Measurements from ENCODE around the gene CARF. TPM values are rescaled to one million over a fixed set of nuclear protein-coding genes. Genes with fewer than 3 reads are reported as not detected.

Gene CARF, protein sequence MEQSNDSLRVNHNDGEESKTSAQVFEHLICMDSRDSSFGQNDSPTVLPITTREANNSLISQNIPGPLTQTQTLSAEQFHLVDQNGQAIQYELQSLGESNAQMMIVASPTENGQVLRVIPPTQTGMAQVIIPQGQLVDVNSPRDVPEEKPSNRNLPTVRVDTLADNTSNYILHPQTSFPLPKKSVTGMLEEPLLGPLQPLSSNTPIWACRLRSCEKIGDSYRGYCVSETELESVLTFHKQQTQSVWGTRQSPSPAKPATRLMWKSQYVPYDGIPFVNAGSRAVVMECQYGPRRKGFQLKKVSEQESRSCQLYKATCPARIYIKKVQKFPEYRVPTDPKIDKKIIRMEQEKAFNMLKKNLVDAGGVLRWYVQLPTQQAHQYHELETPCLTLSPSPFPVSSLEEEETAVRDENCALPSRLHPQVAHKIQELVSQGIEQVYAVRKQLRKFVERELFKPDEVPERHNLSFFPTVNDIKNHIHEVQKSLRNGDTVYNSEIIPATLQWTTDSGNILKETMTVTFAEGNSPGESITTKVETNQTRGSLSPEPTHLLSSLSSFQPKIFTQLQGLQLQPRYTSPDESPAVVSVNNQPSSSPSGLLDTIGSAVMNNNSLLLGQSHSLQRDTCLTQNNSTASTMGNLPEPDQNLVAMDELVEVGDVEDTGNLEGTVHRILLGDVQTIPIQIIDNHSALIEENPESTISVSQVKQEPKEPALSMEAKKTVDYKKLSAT
- 4.9 and 5.2 TPM in 2 replicates for total RNA-seq

DNA sequence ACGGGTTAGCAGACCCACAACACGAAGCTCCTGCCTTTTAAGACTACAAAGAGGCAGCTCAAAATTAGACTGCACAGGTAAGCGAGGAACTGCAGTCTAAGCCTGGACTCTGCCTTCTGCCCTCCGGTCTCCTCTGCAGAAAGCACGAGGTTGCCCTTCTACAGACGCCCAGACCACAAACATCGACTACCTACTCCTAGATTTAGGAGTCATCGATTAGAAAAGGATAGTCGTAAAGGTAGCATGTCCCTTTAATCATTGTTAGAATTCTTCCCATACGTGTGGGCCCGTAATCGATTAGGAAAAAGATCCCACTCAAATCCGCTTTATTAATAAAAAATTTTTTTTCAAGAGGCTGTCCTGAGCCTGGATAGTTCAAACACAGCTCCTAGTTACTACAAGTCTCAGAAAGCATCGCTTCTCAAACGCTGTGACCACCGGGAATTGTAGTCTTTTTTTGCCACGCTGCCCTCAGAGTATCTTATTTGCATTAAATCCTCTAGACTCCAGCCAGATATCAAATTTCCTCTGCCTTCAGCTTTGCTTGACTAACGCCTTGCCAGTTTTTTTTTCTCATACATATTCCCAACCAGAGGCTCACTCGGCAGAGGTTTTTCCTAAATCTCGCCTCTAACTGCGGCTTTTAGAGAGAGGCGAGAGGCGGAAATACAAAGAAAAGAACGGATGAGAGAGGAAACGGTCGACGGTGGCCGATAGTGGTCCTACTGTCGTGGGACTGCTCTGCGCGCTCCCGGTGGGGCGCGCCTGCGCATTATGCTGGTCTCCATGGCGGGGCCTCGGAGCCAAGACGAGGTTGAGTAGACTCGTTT, at the start of gene CARF, which contains the start of gene WDR12:
Gene CARF (plus strand): TSS at position 764 of the 830 bp plus-strand sequence. CDS start 29,628 bp downstream, outside the sequence.
Gene WDR12 (minus strand): TSS at position 162 of the 830 bp plus-strand sequence. CDS start 197 bp downstream, outside the sequence.

DNA sequence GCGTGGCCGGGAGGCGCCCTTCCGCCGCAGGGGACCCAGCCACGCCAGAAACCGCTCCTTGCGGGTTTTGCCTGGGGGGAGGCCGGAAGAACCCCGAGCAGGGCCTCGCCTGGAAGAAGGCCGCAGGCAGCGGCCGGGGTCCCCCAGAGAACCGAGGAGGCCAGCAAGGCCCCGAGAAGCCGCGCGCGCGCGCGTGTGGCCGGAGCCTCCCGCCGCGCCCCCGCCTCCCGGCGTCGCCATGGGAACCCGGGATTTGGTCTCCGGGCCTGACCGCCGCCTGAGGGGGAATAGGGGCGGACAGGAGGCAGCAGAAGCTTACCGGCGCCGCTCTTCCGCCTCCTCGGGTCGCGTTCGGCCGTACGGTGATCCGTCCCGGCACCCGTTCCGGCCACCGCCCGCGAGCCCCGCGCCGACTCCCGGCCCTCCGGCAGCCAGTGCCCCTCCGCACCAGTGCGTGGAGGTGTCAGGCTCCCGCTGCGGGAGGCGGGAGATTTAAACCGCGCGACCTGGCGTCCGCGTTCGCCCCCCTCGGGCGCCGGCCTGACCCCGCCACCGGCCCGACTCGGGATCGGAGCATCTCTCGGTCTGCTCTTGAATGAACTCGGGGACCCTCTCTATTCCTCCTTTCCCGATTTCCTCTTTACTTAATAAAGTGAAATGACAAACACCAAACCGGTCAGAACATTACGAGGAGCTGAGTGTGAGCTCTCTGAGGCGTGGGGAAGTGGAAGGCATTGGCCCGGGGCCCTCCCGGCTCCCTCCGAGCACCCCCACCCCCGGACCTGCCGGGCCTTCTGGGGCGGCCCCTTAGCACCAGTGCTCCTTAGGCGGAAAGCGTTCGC, 40.6 kb upstream of the CARF start, which contains the start of gene ICA1L:
Gene ICA1L (minus strand): TSS at position 467 of the 842 bp plus-strand sequence. CDS start 42,757 bp downstream, outside the sequence.

DNA sequence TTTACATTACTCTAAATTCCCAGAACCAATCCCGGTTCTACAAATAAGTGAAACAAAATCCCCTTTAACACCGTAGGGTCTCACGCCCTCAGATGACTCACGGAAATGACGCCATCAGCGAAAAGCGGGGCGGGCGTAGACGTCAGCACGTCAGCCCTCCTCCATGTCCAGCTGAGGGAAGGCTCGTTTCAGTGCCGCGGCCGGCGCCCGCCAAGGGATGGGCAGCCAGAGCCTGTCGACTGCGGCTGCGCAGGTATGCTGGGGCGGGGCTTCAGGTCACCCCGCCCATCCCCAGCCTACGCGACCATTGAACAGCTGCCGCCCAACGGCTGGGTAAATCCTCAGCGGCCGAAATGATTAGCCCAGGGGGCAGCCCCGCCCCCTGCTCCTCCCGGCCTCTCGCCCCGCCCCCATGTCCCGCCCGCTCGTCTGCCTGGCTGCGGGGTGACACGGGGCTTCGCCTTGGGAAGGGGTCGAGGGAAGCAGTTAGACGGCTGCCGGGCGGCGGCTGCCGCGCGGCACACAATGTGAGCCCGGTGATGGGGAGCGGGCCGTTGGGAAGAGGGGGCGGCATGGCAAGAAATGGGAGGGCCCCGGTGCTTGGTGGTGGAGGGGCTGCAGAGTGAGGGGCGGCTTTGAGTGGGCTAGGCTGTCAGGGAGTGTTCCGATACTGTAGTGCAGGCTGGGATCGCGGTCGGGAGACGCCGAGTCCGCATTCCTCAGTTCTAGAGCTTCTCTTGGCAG, 102.6 kb downstream of the CARF start, which contains the start of gene NBEAL1:
Gene NBEAL1 (plus strand): TSS at position 420 of the 744 bp plus-strand sequence. CDS start 1,510 bp downstream, outside the sequence.

Other genes with a start within 250 kb of the CARF start
- 0.98 and 2.2 TPM in 2 replicates for gene ICA1L, start 40.5 kb upstream of the CARF start, total RNA-seq
- 11.3 and 24.1 TPM in 2 replicates for gene WDR12, start 602 bp upstream of the CARF start, total RNA-seq
- gene NBEAL1, start 102.6 kb downstream of the CARF start, total RNA-seq = 25.6 and 28.5 TPM in 2 replicates